NCI-H2029 treated with DMSO at 0.1 percent for 48 hours (cell line): ENCODE measurements around the gene GTF3C1.

ENCODE experiments used
- DNase-seq: peaks from one replicate; lab custom pipeline; 2025; lab: John Stamatoyannopoulos, UW

The GTF3C1 gene

DNA sequence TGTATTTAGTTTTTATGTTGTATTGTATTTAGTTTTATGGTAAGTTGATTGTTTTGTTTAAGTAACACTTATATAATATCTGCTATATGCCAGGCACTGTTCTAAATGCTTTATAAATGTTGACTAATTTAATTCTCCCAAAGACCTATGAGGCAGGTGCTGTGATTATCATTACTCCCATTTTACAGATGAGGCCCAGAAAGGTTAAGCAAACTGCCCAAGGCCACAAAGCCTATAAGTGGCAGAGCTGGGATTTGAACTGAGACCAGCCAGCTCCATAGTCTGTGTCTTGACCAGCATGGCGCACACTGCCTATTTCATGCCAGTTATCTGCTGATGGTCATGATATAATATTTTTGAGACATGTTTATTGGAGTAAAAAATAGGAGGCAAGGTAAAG, 123.8 kb downstream of the GTF3C1 start:
- DNase-seq, result no peak

- DNase-seq, result no peak
These were observed 124.8 kb downstream of the GTF3C1 start for GRCh38 chr16:27424772-27425498.

DNA sequence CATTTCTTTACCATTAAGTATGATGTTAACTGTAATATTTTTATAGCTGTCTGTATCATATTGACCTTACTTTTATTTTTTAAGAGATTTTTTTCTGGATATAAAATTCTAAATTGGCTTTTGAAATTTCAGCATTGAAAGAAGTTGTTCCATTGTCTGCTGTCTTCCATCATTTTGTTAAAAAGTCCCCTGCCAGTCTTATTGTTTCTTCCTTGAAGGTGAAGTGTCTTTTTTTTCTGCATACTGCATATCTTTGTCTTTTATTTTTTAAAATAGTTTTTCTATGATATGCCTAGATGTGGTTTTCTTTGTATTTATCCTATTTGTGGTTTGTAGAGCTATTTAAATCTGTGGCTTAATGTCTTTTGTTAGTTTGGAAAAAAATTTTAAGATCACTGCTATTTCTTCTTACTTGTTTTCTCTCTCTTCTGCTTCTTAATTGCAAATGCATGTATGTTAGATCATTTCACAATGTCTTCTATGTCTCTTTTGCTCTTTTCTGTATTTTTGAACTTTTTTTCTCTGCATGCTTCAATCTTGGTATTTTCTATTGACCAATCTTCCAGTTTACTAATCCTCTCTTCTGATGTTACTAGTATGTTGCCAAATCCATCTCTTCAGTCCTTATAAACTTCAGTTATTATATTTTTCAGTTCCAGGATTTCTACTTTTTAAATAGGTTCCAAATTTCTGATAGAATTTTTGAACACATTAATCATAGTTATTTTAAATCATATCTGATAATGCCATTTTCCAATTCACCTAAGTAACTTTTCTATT, 127.6 kb downstream of the GTF3C1 start:
- no peak for DNase-seq

DNA sequence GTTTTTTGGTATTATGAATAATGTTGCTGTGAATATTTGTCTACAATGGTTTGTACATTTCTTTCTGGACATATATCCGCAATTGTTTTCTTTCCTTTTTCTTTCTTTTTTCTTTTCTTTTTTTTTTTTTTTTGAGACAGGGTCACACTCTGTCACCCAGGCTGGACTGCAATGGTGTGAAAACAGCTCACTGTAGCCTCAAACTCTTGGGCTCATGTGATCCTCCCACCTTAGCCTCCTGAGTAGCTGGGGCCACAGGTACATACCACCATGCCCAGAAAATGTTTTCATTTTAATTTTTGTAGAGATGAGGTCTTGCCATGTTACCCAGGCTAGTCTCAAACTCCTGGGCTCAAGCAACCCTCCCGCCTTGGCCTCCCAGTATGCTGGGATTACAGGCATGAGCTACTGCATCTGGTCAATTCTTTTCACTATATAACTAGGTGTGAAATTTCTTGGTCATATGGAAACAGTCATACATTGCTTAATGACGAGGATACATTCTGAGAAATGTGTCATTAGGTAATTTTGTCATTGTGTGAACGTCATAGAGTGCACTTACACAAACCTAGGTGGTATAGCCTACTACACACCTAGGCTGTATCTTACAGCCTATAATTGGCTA, 132.6 kb downstream of the GTF3C1 start:
- no peak for DNase-seq

DNA sequence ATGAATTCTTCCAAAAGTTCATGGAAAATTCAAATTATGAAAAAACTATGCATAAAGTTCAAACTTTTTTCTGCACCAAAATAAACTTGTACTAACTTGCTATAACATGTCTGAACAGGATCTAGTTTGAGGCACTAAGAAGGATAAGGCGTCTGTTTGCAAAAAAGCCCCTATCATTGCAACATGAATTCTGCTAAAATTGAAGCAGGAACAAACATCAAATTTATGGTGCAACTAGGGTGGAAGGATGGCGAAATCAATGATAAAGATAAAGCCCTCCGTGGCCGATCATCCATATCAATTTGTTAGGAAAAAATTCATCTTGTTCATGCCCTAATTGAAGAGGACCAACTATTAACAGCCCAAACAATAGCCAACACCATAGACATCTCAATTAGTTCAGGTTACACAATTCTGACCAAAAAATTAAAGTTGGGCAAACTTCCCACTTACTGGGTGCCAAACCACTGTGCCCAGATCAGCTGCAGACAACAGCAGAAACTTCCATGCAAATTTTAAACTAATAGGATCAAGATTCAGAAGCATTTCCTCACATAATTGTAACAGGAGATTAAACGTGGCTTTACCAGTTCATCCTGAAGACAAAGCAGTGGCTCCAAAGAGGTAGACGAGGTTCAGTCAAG, 134.8 kb downstream of the GTF3C1 start:
- no peak for DNase-seq

GRCh38 chr16:27413956-27414355, 135.8 kb downstream of the GTF3C1 start:
- no peak for DNase-seq

- no peak for DNase-seq
These were observed 139.0 kb downstream of the GTF3C1 start for GRCh38 chr16:27410761-27411160.
